ENCODE data around the gene CEP70.

GRCh38 chr3:138497021-138497420 lies 97.0 kb downstream of the CEP70 start:
- TF ChIP-seq EZH2 (IDR thresholded peaks at IDR 0.05; ENCODE audit: borderline replicate concordance, insufficient read depth, low read depth, low read length, poor library complexity, severe bottlenecking) (no peak), CTCF (IDR thresholded peaks at IDR 0.05) (no peak)

Measured in B cell (primary cell).